Heart right ventricle (tissue), 16 donors: ENCODE results near the gene TREX2. TPM values are rescaled to one million over a fixed set of nuclear protein-coding genes. Genes with fewer than 3 reads are reported as not detected.

ENCODE experiments used
- ATAC-seq, 8 donors: fragments of 200-7000 bp; cut with Tn5 transposase; one replicate each; pipeline ENCODE4 v1.9.1; 2020; ENCODE audit warnings: mild to moderate bottlenecking in 8 of 8, moderate library complexity in 8 of 8, moderate number of reproducible peaks in 1 of 8
- DNase-seq, 2 donors: peaks; one replicate each; pipeline ENCODE4 v3.0.0-alpha.2; 2020
- H3K27ac ChIP-seq, 10 donors: fragments of 200-600 bp; sonication (generic) in 2 of 10; one replicate each; pipeline versions ENCODE4 v1.5.0 to v1.8.0; 2020 to 2022; ENCODE audit warnings: mild to moderate bottlenecking in 3 of 10
- H3K27me3 ChIP-seq, 7 donors: fragments of 200-600 bp; one replicate each; pipeline ENCODE4 v1.8.0; 2021 to 2022; ENCODE audit warnings: mild to moderate bottlenecking in 2 of 7
- H3K36me3 ChIP-seq, 9 donors: fragments of 200-600 bp; sonication (generic) in 1 of 9; one replicate each; pipeline versions ENCODE4 v1.5.0 to v1.8.0; 2020 to 2022; ENCODE audit warnings: mild to moderate bottlenecking in 2 of 9
- H3K4me1 ChIP-seq, 9 donors: fragments of 200-600 bp; sonication (generic) in 1 of 9; one replicate each; pipeline versions ENCODE4 v1.5.0 to v1.8.0; 2020 to 2022; ENCODE audit warnings: mild to moderate bottlenecking in 4 of 9
- H3K4me3 ChIP-seq, 10 donors: fragments of 200-600 bp; sonication (generic) in 2 of 10; one replicate each; pipeline versions ENCODE4 v1.5.0 to v1.8.0; 2020 to 2022; ENCODE audit warnings: mild to moderate bottlenecking in 7 of 10, moderate library complexity in 2 of 10
- H3K9me3 ChIP-seq, 11 donors: fragments of 200-600 bp in 10 of 11; sonication (generic) in 2 of 11; one replicate each; pipeline versions ENCODE4 v1.5.0 to v1.8.0; 2013 to 2022; ENCODE audit warnings: mild to moderate bottlenecking in 2 of 11, control low read depth in 1 of 11, moderate library complexity in 1 of 11
- WGBS, 2 donors: extraction: QIAGEN DNeasy Blood & Tissue Kit; methylation state at CpG; one replicate each; pipeline ENCODE4 v1.1.7; 2013; ENCODE audit warnings: inconsistent platforms in 1 of 2; 5-methylcytosine and 5-hydroxymethylcytosine counted together
- intact Hi-C, 10 donors: fragments of 100-400 bp; cut with DNase I; formaldehyde crosslinking; loops; one replicate each; pipeline versions ENCODE4 v1.11.1 to v1.14.2; 2022
- polyA plus RNA-seq, 2 donors: library from polyadenylated mRNA; stranded (reverse); fragments of 200-250 nt; gene quantifications; one replicate each; pipeline ENCODE4 v1.2.3, GENCODE V29; 2013
- total RNA-seq, 10 donors: library from RNA; stranded (reverse); fragmentation: NEBNext Ultra II Directional in 3 of 10; extraction: Animal tissue kit (Norgen Biotek cat#: 25700) in 3 of 10; gene quantifications; one replicate each; pipeline versions ENCODE4 v1.2.1 to v1.2.4, GENCODE V29; 2021 to 2023
- TF ChIP-seq, protein P1 (sequence below), 9 donors: fragments of 200-600 bp; sonication (generic) in 2 of 9; IDR thresholded peaks; one replicate each; pipeline versions ENCODE4 v1.5.0 to v1.8.0; 2021 to 2022; ENCODE audit warnings: antibody characterized with exemption in 9 of 9, mild to moderate bottlenecking in 5 of 9, moderate library complexity in 1 of 9
- donor health status: Arrhythmogenic right ventricular cardiomyopathy.
- donor health status: ischemic (EF 13 %, LVEDD 7.1; RV severe dilation, severe dysfunction).
- donor health status: healthy with polysubstance abuse.
- donor health status: DM: no; HTN: yes; CAD: no.
- donor health status: DM: no; HTN: no; CAD: no.
- donor health status: ischemic (EF 25% LVEDD 6.9; RV normal size, moderate dysfunction).
- donor health status: ischemic (EF 25% LVEDD 5.7; RV mildly dilated, moderate dysfunction).
- donor health status: healthy.
- donor health status: DM: yes; HTN: yes; CAD: no.
- donor health status: Ischemic cardiomyopathy.
- donor health status: ischemic (EF 35%, LVEDD 5.7; RV mildly dilated, moderate dysfunction).
- donor health status: nonischemic (EF 11% LVEDD 7.7; RV severe dilation, severe dysfunction).
- donor health status: DM: yes; HTN: yes; CAD: no.
- donor health status: PGD.
- donor health status: ischemic (EF 29% LVEDD 5.4; RV normal size, mild dysfunction).
- donor health status: nonischemic (EF 23%, LVEDD 6.1; RV moderate dilation, normal function).

Gene TREX2
- total and polyA plus RNA-seq, 12 donors = 0.20 to 0.44 (median 0.31) TPM; not detected in 4

GRCh38 chrX:153475751-153476281 is 30.0 kb upstream of the TREX2 start:
- peaks cover 0 to 15% (median 0%) of the 10 kb centered on the region in 7 donors for H3K27me3 ChIP-seq
- peak overlapping the region in 6 of 10 donors; percentile 68 to 84 (median 80) for H3K27ac ChIP-seq
- no peak for DNase-seq
- H3K4me3 ChIP-seq = no peak overlapping the region
- TF ChIP-seq, protein P1, sequence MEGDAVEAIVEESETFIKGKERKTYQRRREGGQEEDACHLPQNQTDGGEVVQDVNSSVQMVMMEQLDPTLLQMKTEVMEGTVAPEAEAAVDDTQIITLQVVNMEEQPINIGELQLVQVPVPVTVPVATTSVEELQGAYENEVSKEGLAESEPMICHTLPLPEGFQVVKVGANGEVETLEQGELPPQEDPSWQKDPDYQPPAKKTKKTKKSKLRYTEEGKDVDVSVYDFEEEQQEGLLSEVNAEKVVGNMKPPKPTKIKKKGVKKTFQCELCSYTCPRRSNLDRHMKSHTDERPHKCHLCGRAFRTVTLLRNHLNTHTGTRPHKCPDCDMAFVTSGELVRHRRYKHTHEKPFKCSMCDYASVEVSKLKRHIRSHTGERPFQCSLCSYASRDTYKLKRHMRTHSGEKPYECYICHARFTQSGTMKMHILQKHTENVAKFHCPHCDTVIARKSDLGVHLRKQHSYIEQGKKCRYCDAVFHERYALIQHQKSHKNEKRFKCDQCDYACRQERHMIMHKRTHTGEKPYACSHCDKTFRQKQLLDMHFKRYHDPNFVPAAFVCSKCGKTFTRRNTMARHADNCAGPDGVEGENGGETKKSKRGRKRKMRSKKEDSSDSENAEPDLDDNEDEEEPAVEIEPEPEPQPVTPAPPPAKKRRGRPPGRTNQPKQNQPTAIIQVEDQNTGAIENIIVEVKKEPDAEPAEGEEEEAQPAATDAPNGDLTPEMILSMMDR (IDR thresholded peaks at IDR 0.05) = no peak
- peaks cover 0 to 38% (median 15%) of the 10 kb centered on the region in 9 donors for H3K4me1 ChIP-seq
- intact Hi-C loops = loop anchor here in 2 of 10 donors (2.0 to 10.0 kb wide), 3 partner anchors 19 to 531 kb away; partner anchors contain the start of gene BGN (in 1 of the 2)
- no peaks in the 10 kb centered on the region for H3K9me3 ChIP-seq
- no peaks in the 10 kb centered on the region for H3K36me3 ChIP-seq
- WGBS, 2 donors = 94 to 95% methylated on average over 7 to 11 of the region's 11 CpGs
- ATAC-seq = no peak

DNA sequence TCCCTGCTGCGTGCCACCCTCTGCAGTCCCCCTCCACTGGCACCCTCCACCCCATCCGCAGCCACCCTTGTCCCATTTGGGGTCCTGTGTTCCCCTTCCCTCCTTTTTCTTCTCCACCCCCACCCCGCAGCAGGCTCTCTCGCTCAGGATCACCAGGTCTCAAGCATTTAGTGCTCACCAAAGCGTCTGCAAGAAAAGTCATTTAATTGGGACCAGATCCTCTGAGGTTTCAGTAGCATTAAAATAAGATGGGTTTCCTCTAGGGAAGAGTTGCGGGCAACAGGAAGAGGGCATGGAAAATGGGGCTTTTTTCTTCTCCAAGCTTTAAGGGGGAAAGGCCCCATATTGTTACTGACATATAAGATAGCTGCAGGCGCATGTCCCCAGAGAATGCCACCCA is 29.4 kb upstream of the TREX2 start:
- peaks cover 0 to 15% (median 0%) of the 10 kb centered on the region in 7 donors for H3K27me3 ChIP-seq
- peaks cover 0 to 38% (median 15%) of the 10 kb centered on the region in 9 donors for H3K4me1 ChIP-seq
- 82 to 94% methylated on average over 6 to 7 of the region's 7 CpGs for WGBS, 2 donors
- H3K36me3 ChIP-seq = no peaks in the 10 kb centered on the region
- intact Hi-C loops = loop anchor here in 2 of 10 donors (10.0 kb wide), 2 partner anchors 520 to 530 kb away; no protein-coding TSS in a partner anchor
- DNase-seq (no peak), ATAC-seq (no peak)
- peak overlapping the region in 6 of 10 donors; percentile 19 to 84 (median 80) for H3K27ac ChIP-seq
- H3K9me3 ChIP-seq = no peaks in the 10 kb centered on the region
- TF ChIP-seq, protein P1 (IDR thresholded peaks at IDR 0.05) = no peak
- H3K4me3 ChIP-seq = peak overlapping the region in 3 of 10 donors; percentile 21 to 39 (median 24)

DNA sequence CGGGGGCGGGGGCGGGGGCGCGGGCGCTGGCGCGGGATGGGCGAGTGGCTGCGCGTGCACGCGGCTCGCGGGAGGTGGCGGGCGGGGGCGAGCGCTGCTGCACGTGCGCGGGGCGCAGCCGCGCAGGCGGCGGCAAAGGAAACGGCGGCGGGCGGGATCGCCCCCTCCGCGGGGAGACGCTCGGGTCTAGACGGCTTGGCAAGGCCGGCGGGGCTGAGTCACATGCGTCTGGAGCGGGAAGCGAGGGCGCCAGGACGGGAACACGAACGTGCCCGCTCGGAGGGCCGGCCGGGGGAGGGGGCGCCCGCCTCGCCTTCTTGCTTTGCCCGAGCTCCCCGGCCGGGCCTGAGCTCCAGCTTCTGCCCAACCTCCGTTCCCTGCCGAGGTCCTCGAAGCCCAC is 28.9 kb upstream of the TREX2 start:
- Histone ChIP-seq H3K27me3 (peaks cover 0 to 15% (median 0%) of the 10 kb centered on the region in 7 donors), H3K9me3 (no peaks in the 10 kb centered on the region), H3K4me3 (peak overlapping the region in 7 of 10 donors; percentile 19 to 40 (median 24)), H3K4me1 (peaks cover 0 to 38% (median 16%) of the 10 kb centered on the region in 9 donors), H3K36me3 (no peaks in the 10 kb centered on the region), H3K27ac (peak overlapping the region in 6 of 10 donors; percentile 19 to 84 (median 80))
- intact Hi-C loops = loop anchor here in 5 of 10 donors (5.0 to 10.0 kb wide), 4 partner anchors 33 to 532 kb away; no protein-coding TSS in a partner anchor
- 0 to 1% methylated on average over 3 to 55 of the region's 59 CpGs for WGBS, 2 donors
- DNase-seq = peak; percentile 66 to 74
- TF ChIP-seq, protein P1 (IDR thresholded peaks at IDR 0.05) = no peak
- peak in 2 of 8 donors; percentile 6 to 11 for ATAC-seq

DNA sequence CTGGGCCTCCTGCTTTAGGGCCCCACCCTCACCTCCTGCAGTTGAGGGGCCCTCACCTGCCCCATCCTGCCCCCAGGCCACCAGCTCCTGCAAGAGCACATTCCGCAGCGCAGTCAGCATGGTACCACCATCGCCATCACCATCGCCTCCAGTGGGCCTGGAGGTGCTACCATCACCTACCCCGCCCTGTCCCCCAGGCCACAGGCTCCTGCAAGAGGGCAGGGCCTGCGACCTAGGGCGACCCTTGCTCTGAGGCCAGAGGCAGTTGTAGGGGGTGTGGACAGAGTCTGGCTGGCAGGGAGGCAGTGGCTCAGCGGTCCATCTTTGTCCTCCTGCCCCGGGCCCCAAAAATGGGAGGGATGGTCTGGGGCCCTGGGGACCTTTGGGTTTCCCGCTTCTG is 28.4 kb upstream of the TREX2 start:
- Histone ChIP-seq H3K27ac (peak overlapping the region in 3 of 10 donors; percentile 36 to 58 (median 48)), H3K4me1 (peaks cover 0 to 42% (median 21%) of the 10 kb centered on the region in 9 donors), H3K4me3 (no peak overlapping the region), H3K27me3 (peaks cover 0 to 15% (median 0%) of the 10 kb centered on the region in 7 donors), H3K36me3 (no peaks in the 10 kb centered on the region), H3K9me3 (no peaks in the 10 kb centered on the region)
- intact Hi-C loops = loop anchor here in 5 of 10 donors (5.0 to 10.0 kb wide), 4 partner anchors 33 to 532 kb away; no protein-coding TSS in a partner anchor
- ATAC-seq = no peak
- WGBS, 2 donors = 76 to 80% methylated on average over 9 to 10 of the region's 10 CpGs
- TF ChIP-seq, protein P1 (IDR thresholded peaks at IDR 0.05) = no peak
- DNase-seq = no peak
